Caco-2 (cell line): ENCODE data around the gene ZNF592. TPM values are rescaled to one million over a fixed set of nuclear protein-coding genes. Genes with fewer than 3 reads are reported as not detected.
A peak's percentile ranks its signal among the peaks of the same experiment; 100 is the strongest.

Source experiments
- BruUV-seq: library from RNA; stranded (reverse); fragments of 400-500 nt; replicated peaks from 2 replicates; lab custom pipeline; 2021; lab: Mats Ljungman, UMichigan
- CTCF ChIA-PET: fragments of 300-600 bp; sonication (Branson Sonifier 250); formaldehyde crosslinking; loops from one replicate; lab custom pipeline; 2022; ENCODE audit warnings: antibody characterized with exemption; lab: Charles Lee
- POLR2A ChIA-PET: fragments of 300-600 bp; sonication (Branson Sonifier 250); formaldehyde crosslinking; loops from one replicate; lab custom pipeline; 2022; ENCODE audit warnings: antibody characterized with exemption; lab: Charles Lee
- DNase-seq, 2 experiments: peaks; one replicate each; pipeline versions ENCODE4 v3.0.0 to v3.0.0-alpha.2; 2020 to 2022
- H3K27me3 ChIP-seq: replicated peaks from 2 replicates; pipeline ENCODE4 v1.6.0; 2011; ENCODE audit warnings: low read length; ENCODE audit not compliant: control insufficient read depth, insufficient read depth
- H3K36me3 ChIP-seq: 2 replicates; pipeline ENCODE4 v1.5.1; 2011; ENCODE audit warnings: low read length; ENCODE audit not compliant: control insufficient read depth, insufficient read depth
- H3K4me1 ChIP-seq: fragments of 250-450 bp; sonication (Bioruptor Pico); 2 replicates; pipeline ENCODE4 v1.5.1; 2020; ENCODE audit warnings: mild to moderate bottlenecking
- H3K4me3 ChIP-seq: 2 replicates; pipeline ENCODE4 v1.5.1; 2011; ENCODE audit warnings: low read depth, mild to moderate bottlenecking, control low read depth, low read length
- H3K9me3 ChIP-seq: fragments of 250-450 bp; sonication (Bioruptor Pico); 2 replicates; pipeline ENCODE4 v1.5.1; 2020; ENCODE audit warnings: mild to moderate bottlenecking, moderate library complexity
- H3K27ac Mint-ChIP-seq: one replicate; pipeline ENCODE4 v1.8.0; 2022; ENCODE audit warnings: mixed read lengths; ENCODE audit not compliant: unreplicated experiment
- H3K27me3 Mint-ChIP-seq: one replicate; pipeline ENCODE4 v1.8.0; 2022; ENCODE audit warnings: mixed read lengths; ENCODE audit not compliant: insufficient read depth, unreplicated experiment
- H3K36me3 Mint-ChIP-seq: one replicate; pipeline ENCODE4 v1.8.0; 2022; ENCODE audit warnings: mild to moderate bottlenecking, mixed read lengths; ENCODE audit not compliant: insufficient read depth, unreplicated experiment
- H3K4me1 Mint-ChIP-seq: one replicate; pipeline ENCODE4 v1.8.0; 2022; ENCODE audit warnings: low read depth, mixed read lengths; ENCODE audit not compliant: unreplicated experiment
- H3K4me3 Mint-ChIP-seq: one replicate; pipeline ENCODE4 v1.8.0; 2022; ENCODE audit warnings: mild to moderate bottlenecking, moderate library complexity, mixed read lengths; ENCODE audit not compliant: unreplicated experiment
- H3K9me3 Mint-ChIP-seq: one replicate; pipeline ENCODE4 v1.8.0; 2022; ENCODE audit warnings: mixed read lengths; ENCODE audit not compliant: unreplicated experiment
- CTCF ChIP-seq, 2 experiments: fragments of 200-600 bp in 1 of 2; IDR thresholded peaks; 1 replicate in 1 of 2; 2 replicates in 1 of 2; pipeline versions ENCODE4 v1.5.1 to v1.8.0; 2011 to 2022; ENCODE audit warnings: antibody characterized with exemption in 1 of 2, control low read depth in 1 of 2, inconsistent platforms in 1 of 2, low read depth in 1 of 2, low read length in 1 of 2, mild to moderate bottlenecking in 1 of 2, moderate library complexity in 1 of 2; ENCODE audit not compliant: insufficient read depth in 1 of 2, severe bottlenecking in 1 of 2, unreplicated experiment in 1 of 2
- intact Hi-C: fragments of 100-400 bp; cut with micrococcal nuclease; formaldehyde crosslinking; loops from one replicate; pipeline ENCODE4 v1.10.0; 2022; ENCODE audit not compliant: unreplicated experiment
- total RNA-seq: library from RNA; stranded (reverse); gene quantifications from 2 replicates; pipeline ENCODE4 v1.2.3, GENCODE V29; 2022

Gene ZNF592
- total RNA-seq, 1 experiment from 2014 or later, result 30.6 TPM

DNA sequence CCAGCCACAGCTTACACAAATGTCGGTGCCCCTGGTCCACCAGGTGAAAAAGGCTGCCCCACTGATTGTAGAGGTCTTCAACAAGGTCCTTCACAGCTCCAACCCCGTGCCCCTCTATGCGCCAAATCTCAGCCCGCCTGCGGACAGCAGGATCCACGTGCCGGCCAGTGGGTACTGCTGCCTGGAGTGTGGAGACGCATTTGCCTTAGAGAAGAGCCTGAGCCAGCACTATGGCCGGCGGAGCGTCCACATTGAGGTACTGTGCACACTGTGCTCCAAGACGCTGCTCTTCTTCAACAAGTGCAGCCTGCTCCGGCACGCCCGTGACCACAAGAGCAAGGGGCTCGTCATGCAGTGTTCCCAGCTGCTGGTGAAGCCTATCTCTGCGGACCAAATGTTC, 35.9 kb downstream of the ZNF592 start:
- ChIA-PET CTCF (interaction anchor here (0.6 kb wide), 1 partner anchor 24 kb away, joined by 3 read pairs; no protein-coding TSS in a partner anchor), POLR2A (no interaction called here)
- no TSS peak for BruUV-seq
- Mint-ChIP-seq H3K4me1 (peaks cover 7% of the 10 kb centered on the region), H3K36me3 (peaks cover 62% of the 10 kb centered on the region), H3K27ac (peak overlapping the region; percentile 22), H3K9me3 (no peaks in the 10 kb centered on the region), H3K4me3 (no peak overlapping the region), H3K27me3 (no peaks in the 10 kb centered on the region)
- no peak for TF ChIP-seq CTCF (IDR thresholded peaks at IDR 0.05; ENCODE audit: insufficient read depth in 1 of 2, low read depth in 1 of 2, low read length in 1 of 2, severe bottlenecking in 1 of 2, unreplicated experiment in 1 of 2)
- intact Hi-C loops, result no loop called here
- H3K36me3 ChIP-seq, result no peaks in the 10 kb centered on the region; the same call in 1 of the 2 replicates
- no peaks in the 10 kb centered on the region for H3K27me3 ChIP-seq
- no peaks in the 10 kb centered on the region for H3K4me1 ChIP-seq
- no peaks in the 10 kb centered on the region for H3K9me3 ChIP-seq
- DNase-seq, result no peak
- no peak overlapping the region for H3K4me3 ChIP-seq

- no peaks in the 10 kb centered on the region; the same call in 1 of the 2 replicates for H3K36me3 ChIP-seq
- Mint-ChIP-seq H3K27ac (no peak overlapping the region), H3K4me3 (no peak overlapping the region), H3K27me3 (no peaks in the 10 kb centered on the region), H3K4me1 (peaks cover under 1% of the 10 kb centered on the region), H3K9me3 (no peaks in the 10 kb centered on the region), H3K36me3 (peaks cover 56% of the 10 kb centered on the region)
- CTCF ChIA-PET, result interaction anchor here (0.6 kb wide), 2 partner anchors 25 to 67 kb away, joined by 3 read pairs; no protein-coding TSS in a partner anchor
- H3K4me3 ChIP-seq, result no peak overlapping the region
- intact Hi-C loops, result no loop called here
- no peaks in the 10 kb centered on the region for H3K4me1 ChIP-seq
- no peak for DNase-seq
- TF ChIP-seq CTCF (IDR thresholded peaks at IDR 0.05; ENCODE audit: insufficient read depth in 1 of 2, low read depth in 1 of 2, low read length in 1 of 2, severe bottlenecking in 1 of 2, unreplicated experiment in 1 of 2), result no peak
- no peaks in the 10 kb centered on the region for H3K9me3 ChIP-seq
- no TSS peak for BruUV-seq
- H3K27me3 ChIP-seq, result no peaks in the 10 kb centered on the region
- POLR2A ChIA-PET, result no interaction called here
These were observed 36.7 kb downstream of the ZNF592 start for GRCh38 chr15:84785053-84785452.

- TF ChIP-seq CTCF (IDR thresholded peaks at IDR 0.05; ENCODE audit: insufficient read depth in 1 of 2, low read depth in 1 of 2, low read length in 1 of 2, severe bottlenecking in 1 of 2, unreplicated experiment in 1 of 2), result no peak
- H3K4me1 Mint-ChIP-seq, result no peaks in the 10 kb centered on the region
- Histone ChIP-seq H3K27me3 (no peaks in the 10 kb centered on the region), H3K9me3 (no peaks in the 10 kb centered on the region), H3K36me3 (no peaks in the 10 kb centered on the region; the same call in 1 of the 2 replicates), H3K4me1 (no peaks in the 10 kb centered on the region), H3K4me3 (no peak overlapping the region)
- no TSS peak for BruUV-seq
- DNase-seq, result no peak
- no peaks in the 10 kb centered on the region for H3K9me3 Mint-ChIP-seq
- H3K4me3 Mint-ChIP-seq, result no peak overlapping the region
- H3K27me3 Mint-ChIP-seq, result no peaks in the 10 kb centered on the region
- CTCF ChIA-PET, result no interaction called here
- H3K36me3 Mint-ChIP-seq, result peaks cover 65% of the 10 kb centered on the region
- intact Hi-C loops, result no loop called here
- H3K27ac Mint-ChIP-seq, result no peak overlapping the region
- POLR2A ChIA-PET, result no interaction called here
These were observed 40.1 kb downstream of the ZNF592 start for GRCh38 chr15:84788500-84788899.
